K562 (cell line): ENCODE results near the gene SNX15. TPM values are rescaled to one million over a fixed set of nuclear protein-coding genes. Genes with fewer than 3 reads are reported as not detected.

ENCODE experiments used
- ATAC-seq: fragments of 200-7000 bp; cut with Tn5 transposase; 3 replicates; pipeline ENCODE4 v1.9.1; 2020; ENCODE audit warnings: moderate library complexity
- BruUV-seq: library from RNA; stranded (reverse); fragments of 400-500 nt; replicated peaks from 2 replicates; lab custom pipeline; 2021; lab: Mats Ljungman, UMichigan
- CTCF ChIA-PET: fragments of 300-600 bp; formaldehyde crosslinking; extraction: SDS; loops from one replicate; lab custom pipeline; 2021; ENCODE audit warnings: low intra/inter-chr PET ratio; lab: Yijun Ruan, JAX
- POLR2A ChIA-PET: fragments of 300-600, 350-650 bp; sonication (Branson Sonifier 250); formaldehyde crosslinking; extraction: SDS; loops from one replicate; lab custom pipeline; 2021; ENCODE audit warnings: antibody characterized with exemption, inconsistent platforms; lab: Yijun Ruan, JAX
- DNase-seq, 4 experiments: peaks; one replicate each; pipeline versions ENCODE4 v3.0.0 to v3.0.0-alpha.2; 2011 to 2018; ENCODE audit warnings: low spot score in 3 of 4, mixed read lengths in 3 of 4; ENCODE audit errors: extremely low read depth in 1 of 4
- FAIRE-seq: peaks from 2 replicates; lab custom pipeline; 2011; peaks lifted over from hg19 to GRCh38; lab: Jason Lieb, UNC
- H2AFZ ChIP-seq: 2 replicates; pipeline ENCODE4 v1.6.0; 2011; ENCODE audit warnings: low read depth, low read length, control low read depth, inconsistent platforms
- H3K27ac ChIP-seq: fragments of 200-600 bp; 3 replicates; pipeline ENCODE4 v1.8.0; 2011; ENCODE audit warnings: low read depth, mild to moderate bottlenecking, control low read depth, inconsistent platforms, low read length, moderate library complexity, mixed read lengths; ENCODE audit errors: extremely low read depth
- H3K27me3 ChIP-seq, 2 experiments: fragments of 300-600 bp in 1 of 2; 2 replicates in 1 of 2; 3 replicates in 1 of 2; pipeline versions ENCODE4 v1.6.0 to v1.8.0; 2011; ENCODE audit warnings: inconsistent platforms in 2 of 2, low read length in 2 of 2, mild to moderate bottlenecking in 1 of 2, mixed read lengths in 1 of 2, moderate library complexity in 1 of 2; ENCODE audit not compliant: control insufficient read depth in 2 of 2, insufficient read depth in 2 of 2
- H3K36me3 ChIP-seq: fragments of 300-600 bp; 3 replicates; pipeline ENCODE4 v1.8.0; 2011; ENCODE audit warnings: mild to moderate bottlenecking, low read length, inconsistent platforms; ENCODE audit not compliant: control insufficient read depth, insufficient read depth
- H3K4me1 ChIP-seq, 2 experiments: fragments of 200-600 bp in 1 of 2; replicated peaks in 1 of 2; 2 replicates in 1 of 2; 3 replicates in 1 of 2; pipeline versions ENCODE4 v1.5.1 to v1.8.0; 2011; ENCODE audit warnings: inconsistent platforms in 2 of 2, low read length in 2 of 2, mild to moderate bottlenecking in 1 of 2, mixed read lengths in 1 of 2, moderate library complexity in 1 of 2; ENCODE audit not compliant: control insufficient read depth in 2 of 2, insufficient read depth in 2 of 2
- H3K4me2 ChIP-seq: 2 replicates; pipeline ENCODE4 v1.6.1; 2011; ENCODE audit warnings: low read length, control low read depth, inconsistent platforms, mixed read lengths; ENCODE audit not compliant: insufficient read depth
- H3K4me3 ChIP-seq: fragments of 200-600 bp; sonication (generic), shearing (Covaris generic); 2 replicates; pipeline ENCODE4 v1.5.1; 2016; ENCODE audit warnings: control low read depth, inconsistent platforms
- H3K79me2 ChIP-seq: fragments of 200-600 bp; 3 replicates; pipeline ENCODE4 v1.8.0; 2011; ENCODE audit warnings: low read length, inconsistent platforms; ENCODE audit not compliant: control insufficient read depth, insufficient read depth
- H3K9ac ChIP-seq, 2 experiments: 2 replicates each; pipeline versions ENCODE4 v1.6.0 to v1.6.1; 2011; ENCODE audit warnings: low read depth in 2 of 2, low read length in 2 of 2, control low read depth in 1 of 2, inconsistent platforms in 1 of 2, mild to moderate bottlenecking in 1 of 2, mixed read lengths in 1 of 2; ENCODE audit not compliant: insufficient read depth in 1 of 2
- H3K9me1 ChIP-seq: one replicate; pipeline ENCODE4 v1.6.0; 2011; ENCODE audit warnings: inconsistent platforms, mild to moderate bottlenecking, low read length, moderate library complexity; ENCODE audit not compliant: control insufficient read depth, insufficient read depth
- H3K9me3 ChIP-seq: replicated peaks from 2 replicates; pipeline ENCODE4 v1.5.1; 2011; ENCODE audit warnings: low read depth, low read length, inconsistent platforms; ENCODE audit not compliant: control insufficient read depth, insufficient read depth
- H4K20me1 ChIP-seq: replicated peaks from 2 replicates; pipeline ENCODE4 v1.6.1; 2011; ENCODE audit warnings: low read length, inconsistent platforms, mixed read lengths; ENCODE audit not compliant: control insufficient read depth, insufficient read depth
- ATF1 ChIP-seq, 2 experiments: fragments of 450-650 bp in 1 of 2; IDR thresholded peaks; 2 replicates each; pipeline ENCODE4 v1.6.1; 2016; ENCODE audit warnings: missing compliant biosample characterization in 1 of 2, missing genetic modification characterization in 1 of 2
- COPS2 ChIP-seq: fragments of 450-650 bp; conservative IDR thresholded peaks from 2 replicates; pipeline ENCODE4 v1.6.1; 2016; ENCODE audit warnings: mild to moderate bottlenecking, moderate library complexity
- HOMEZ ChIP-seq: fragments of 250-450 bp; sonication (Bioruptor Pico); IDR thresholded peaks from 2 replicates; pipeline ENCODE4 v1.4.0; 2020; ENCODE audit warnings: mild to moderate bottlenecking, moderate library complexity
- IFI16 ChIP-seq: fragments of 250-450 bp; sonication (Bioruptor Pico); IDR thresholded peaks from 2 replicates; pipeline ENCODE4 v2.1.2; 2022; ENCODE audit warnings: mild to moderate bottlenecking, inconsistent platforms
- PCBP1 ChIP-seq: fragments of 200-400 bp; formaldehyde crosslinking; IDR thresholded peaks from 2 replicates; pipeline ENCODE4 v1.6.1; 2018; ENCODE audit warnings: mild to moderate bottlenecking, low read depth, low read length; ENCODE audit not compliant: poor library complexity, severe bottlenecking
- PRMT5 ChIP-seq: sonication (generic); formaldehyde crosslinking; IDR thresholded peaks from 2 replicates; pipeline ENCODE4 v1.5.0; 2020; ENCODE audit warnings: missing genetic modification reagents
- RBFOX2 ChIP-seq: fragments of 200-400 bp; formaldehyde crosslinking; IDR thresholded peaks from 2 replicates; pipeline ENCODE4 v1.6.1; 2017; ENCODE audit warnings: low read depth, mild to moderate bottlenecking, low read length, moderate library complexity
- RBM25 ChIP-seq: fragments of 200-400 bp; formaldehyde crosslinking; IDR thresholded peaks from 2 replicates; pipeline ENCODE4 v1.6.1; 2018; ENCODE audit warnings: low read length, low read depth, moderate library complexity; ENCODE audit not compliant: severe bottlenecking
- RFX1 ChIP-seq: fragments of 450-650 bp; IDR thresholded peaks from 2 replicates; pipeline ENCODE4 v1.6.1; 2016; ENCODE audit warnings: mild to moderate bottlenecking, moderate library complexity
- RFX7 ChIP-seq: fragments of 250-450 bp; sonication (Bioruptor Pico); IDR thresholded peaks from 2 replicates; pipeline ENCODE4 v1.5.1; 2021; ENCODE audit warnings: mild to moderate bottlenecking
- ZFP1 ChIP-seq: fragments of 450-650 bp; formaldehyde crosslinking; IDR thresholded peaks from 2 replicates; pipeline ENCODE4 v1.4.0; 2020; ENCODE audit warnings: mild to moderate bottlenecking, mixed read lengths
- ZFP36 ChIP-seq: fragments of 150-350 bp; IDR thresholded peaks from 2 replicates; pipeline ENCODE4 v1.6.1; 2018; ENCODE audit warnings: low read length, low read depth; ENCODE audit not compliant: partially characterized antibody
- WGBS: fragments of 100-300 bp; shearing (Covaris generic); methylation state at CpG from one replicate; pipeline ENCODE4 v1.1.6; 2016; ENCODE audit warnings: low coverage, mixed read lengths; ENCODE audit not compliant: insufficient coverage; ENCODE audit errors: missing lambda C conversion rate; 5-methylcytosine and 5-hydroxymethylcytosine counted together
- in situ Hi-C: fragments of 300-500 bp; cut with MboI; formaldehyde crosslinking; loops from 4 replicates; pipeline ENCODE4 v1.15.0; 2018; ENCODE audit warnings: inconsistent platforms, mixed read lengths
- intact Hi-C: fragments of 100-400 bp; cut with micrococcal nuclease; formaldehyde crosslinking; loops from 2 replicates; pipeline ENCODE4 v1.14.2; 2022
- polyA plus RNA-seq, 8 experiments: library from polyadenylated mRNA; depleted of rRNA in 4 of 8; stranded (reverse) in 5 of 8; unstranded in 3 of 8; fragments of >200 nt; fragmentation: Nextera tagmentation in 2 of 8; fragmentation: Illumina TruSeq in 1 of 8; extraction: Ambion mirVana in 2 of 8; extraction: Trizol in 1 of 8; gene quantifications; 2 replicates each; pipeline versions ENCODE4 v1.2.1 to v1.2.3, GENCODE V29; 2011 to 2014; ENCODE audit warnings: inconsistent platforms in 1 of 8, missing spikeins in 1 of 8
- total RNA-seq, 7 experiments: library from RNA; depleted of rRNA in 6 of 7; stranded (reverse); fragments of >200 nt in 6 of 7; fragmentation: Illumina TruSeq in 2 of 7; extraction: Trizol in 2 of 7; gene quantifications; 2 replicates each; pipeline versions ENCODE4 v1.2.1 to v1.2.3, GENCODE V29; 2011 to 2021; ENCODE audit warnings: low replicate concordance in 1 of 7
- TF ChIP-seq, protein P1 (sequence below), 2 experiments: IDR thresholded peaks; 2 replicates each; pipeline ENCODE4 v1.6.1; 2012; ENCODE audit warnings: improper control_type of control experiment in 2 of 2, low read depth in 2 of 2, low read length in 2 of 2, borderline replicate concordance in 1 of 2
- TF ChIP-seq, protein P2 (sequence below): fragments of 450-650 bp; formaldehyde crosslinking; IDR thresholded peaks from 2 replicates; pipeline ENCODE4 v1.4.0; 2022; ENCODE audit warnings: mild to moderate bottlenecking, moderate library complexity

Gene SNX15
- total and polyA plus RNA-seq, 9 of the 15 experiments (the other 6 are each of a cell fraction or from before 2014, with no cell fraction given), result 1.8 to 27.8 (median 15.2) TPM

- POLR2A ChIA-PET, result interaction anchor here (0.6 kb wide), 2 partner anchors 69 to 678 kb away, joined by 3 read pairs; no protein-coding TSS in a partner anchor
- BruUV-seq, result no TSS peak
These were observed 29.8 kb downstream of the SNX15 start for GRCh38 chr11:65056999-65057398.

More at GRCh38 chr11:65056999-65057398, 29.8 kb downstream of the SNX15 start:
- no peaks in the 10 kb centered on the region for H3K79me2 ChIP-seq
- intact Hi-C loops (no loop called here), in situ Hi-C loops (no loop called here)
- no peak for ATAC-seq
- no peak for TF ChIP-seq RBFOX2
- TF ChIP-seq PRMT5, result no peak
- TF ChIP-seq, protein P1, sequence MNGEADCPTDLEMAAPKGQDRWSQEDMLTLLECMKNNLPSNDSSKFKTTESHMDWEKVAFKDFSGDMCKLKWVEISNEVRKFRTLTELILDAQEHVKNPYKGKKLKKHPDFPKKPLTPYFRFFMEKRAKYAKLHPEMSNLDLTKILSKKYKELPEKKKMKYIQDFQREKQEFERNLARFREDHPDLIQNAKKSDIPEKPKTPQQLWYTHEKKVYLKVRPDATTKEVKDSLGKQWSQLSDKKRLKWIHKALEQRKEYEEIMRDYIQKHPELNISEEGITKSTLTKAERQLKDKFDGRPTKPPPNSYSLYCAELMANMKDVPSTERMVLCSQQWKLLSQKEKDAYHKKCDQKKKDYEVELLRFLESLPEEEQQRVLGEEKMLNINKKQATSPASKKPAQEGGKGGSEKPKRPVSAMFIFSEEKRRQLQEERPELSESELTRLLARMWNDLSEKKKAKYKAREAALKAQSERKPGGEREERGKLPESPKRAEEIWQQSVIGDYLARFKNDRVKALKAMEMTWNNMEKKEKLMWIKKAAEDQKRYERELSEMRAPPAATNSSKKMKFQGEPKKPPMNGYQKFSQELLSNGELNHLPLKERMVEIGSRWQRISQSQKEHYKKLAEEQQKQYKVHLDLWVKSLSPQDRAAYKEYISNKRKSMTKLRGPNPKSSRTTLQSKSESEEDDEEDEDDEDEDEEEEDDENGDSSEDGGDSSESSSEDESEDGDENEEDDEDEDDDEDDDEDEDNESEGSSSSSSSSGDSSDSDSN (IDR thresholded peaks at IDR 0.05; ENCODE audit: borderline replicate concordance in 1 of 2, low read depth in 2 of 2, low read length in 2 of 2), result no peak
- peak; percentile 45 for TF ChIP-seq RBM25
- no peak for TF ChIP-seq ATF1 (CRISPR knock-in tag; IDR thresholded peaks at IDR 0.05)
- no peak for TF ChIP-seq ATF1 (tag; IDR thresholded peaks at IDR 0.05)
- TF ChIP-seq RFX7 (CRISPR knock-in tag), result no peak
- TF ChIP-seq COPS2, result no peak
- TF ChIP-seq PCBP1, result no peak
- no peak for TF ChIP-seq RFX1
- no peak for TF ChIP-seq ZFP1 (CRISPR knock-in tag)
- TF ChIP-seq, protein P2, sequence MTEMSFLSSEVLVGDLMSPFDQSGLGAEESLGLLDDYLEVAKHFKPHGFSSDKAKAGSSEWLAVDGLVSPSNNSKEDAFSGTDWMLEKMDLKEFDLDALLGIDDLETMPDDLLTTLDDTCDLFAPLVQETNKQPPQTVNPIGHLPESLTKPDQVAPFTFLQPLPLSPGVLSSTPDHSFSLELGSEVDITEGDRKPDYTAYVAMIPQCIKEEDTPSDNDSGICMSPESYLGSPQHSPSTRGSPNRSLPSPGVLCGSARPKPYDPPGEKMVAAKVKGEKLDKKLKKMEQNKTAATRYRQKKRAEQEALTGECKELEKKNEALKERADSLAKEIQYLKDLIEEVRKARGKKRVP (CRISPR knock-in tag), result no peak
- no peak for TF ChIP-seq HOMEZ
- TF ChIP-seq ZFP36, result peak; percentile 58
- no peak for TF ChIP-seq IFI16 (CRISPR knock-in tag)
- FAIRE-seq, result no peak
- H3K36me3 ChIP-seq, result no peaks in the 10 kb centered on the region
- no peaks in the 10 kb centered on the region for H3K9me1 ChIP-seq
- H3K9me3 ChIP-seq, result no peaks in the 10 kb centered on the region
- H3K4me3 ChIP-seq, result no peak overlapping the region
- 61% methylated on average over 6 of the region's 6 CpGs for WGBS
- H4K20me1 ChIP-seq, result no peaks in the 10 kb centered on the region
- H2AFZ ChIP-seq, result no peak overlapping the region
- no peak overlapping the region for H3K4me2 ChIP-seq
- no peak overlapping the region for H3K27ac ChIP-seq
- CTCF ChIA-PET, result no interaction called here
- H3K4me1 ChIP-seq, result peaks cover 14 to 30% of the 10 kb centered on the region in 2 experiments; a peak in 4 of 5 replicates
- no peak overlapping the region for H3K9ac ChIP-seq
- no peak for DNase-seq
- no peaks in the 10 kb centered on the region; a peak in 2 of 5 replicates for H3K27me3 ChIP-seq
